Activated T-cell treated with anti-CD3 and anti-CD28 coated beads, Interleukin-2, amount 50 U/mL, for 4 hours (primary cell): ENCODE results near the gene NLRC5. TPM values are rescaled to one million over a fixed set of nuclear protein-coding genes. Genes with fewer than 3 reads are reported as not detected.
"Not testable (repeated sequence)": the region's sequence is repeated elsewhere in the genome, so short reads cannot be mapped to it uniquely, and the experiment has no call there.

Experiments
- ATAC-seq, 2 donors: fragments of 200-7000 bp; cut with Tn5 transposase; one replicate each; pipeline ENCODE4 v1.10.0; 2021
- DNase-seq: peaks from one replicate; pipeline ENCODE4 v3.0.0-alpha.2; 2020
- H3K27me3 Mint-ChIP-seq: one replicate; pipeline ENCODE4 v1.8.0; 2021; ENCODE audit warnings: low read depth, mixed read lengths
- H3K36me3 Mint-ChIP-seq: one replicate; pipeline ENCODE4 v1.8.0; 2022; ENCODE audit warnings: mixed read lengths; ENCODE audit not compliant: insufficient read depth
- H3K4me1 Mint-ChIP-seq: one replicate; pipeline ENCODE4 v1.8.0; 2021; ENCODE audit warnings: low read depth, mixed read lengths
- H3K4me3 Mint-ChIP-seq: one replicate; pipeline ENCODE4 v1.8.0; 2021; ENCODE audit warnings: mild to moderate bottlenecking, moderate library complexity, mixed read lengths
- H3K9me3 Mint-ChIP-seq: one replicate; pipeline ENCODE4 v1.8.0; 2021; ENCODE audit warnings: mixed read lengths
- total RNA-seq, 3 donors: library from RNA; stranded (reverse); gene quantifications; one replicate each; pipeline ENCODE4 v1.2.1, GENCODE V29; 2021

The NLRC5 gene
- total RNA-seq, 3 donors from 2014 or later, result 143 to 180 (median 158) TPM

DNA sequence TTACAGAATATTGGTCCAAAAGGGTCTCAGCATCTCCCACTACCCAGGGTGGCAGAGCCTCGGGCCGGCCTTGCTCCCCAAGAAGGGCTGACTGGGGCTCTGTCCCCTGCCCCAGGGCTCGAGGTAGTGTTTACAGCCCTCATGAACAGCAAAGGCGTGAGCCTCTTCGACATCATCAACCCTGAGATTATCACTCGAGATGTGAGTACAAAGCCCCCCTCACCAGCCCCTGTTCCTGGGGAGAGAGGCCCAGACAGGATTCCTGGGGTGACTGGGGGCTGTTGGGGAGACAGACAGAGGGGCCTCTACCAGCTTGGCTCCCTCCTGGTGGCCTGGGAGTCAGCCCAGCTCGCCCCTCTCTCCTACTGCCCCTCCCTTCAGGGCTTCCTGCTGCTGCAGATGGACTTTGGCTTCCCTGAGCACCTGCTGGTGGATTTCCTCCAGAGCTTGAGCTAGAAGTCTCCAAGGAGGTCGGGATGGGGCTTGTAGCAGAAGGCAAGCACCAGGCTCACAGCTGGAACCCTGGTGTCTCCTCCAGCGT lies 6.1 kb upstream of the NLRC5 start:
- H3K4me1 Mint-ChIP-seq, result peaks cover 74% of the 10 kb centered on the region
- H3K9me3 Mint-ChIP-seq, result no peaks in the 10 kb centered on the region
- H3K27me3 Mint-ChIP-seq, result no peaks in the 10 kb centered on the region
- DNase-seq (no peak), ATAC-seq (no peak)
- H3K36me3 Mint-ChIP-seq, result peaks cover 46% of the 10 kb centered on the region
- H3K4me3 Mint-ChIP-seq, result no peak overlapping the region

- peaks cover 46% of the 10 kb centered on the region for H3K36me3 Mint-ChIP-seq
- ATAC-seq (no peak), DNase-seq (no peak)
- H3K27me3 Mint-ChIP-seq, result no peaks in the 10 kb centered on the region
- H3K4me1 Mint-ChIP-seq, result peaks cover 75% of the 10 kb centered on the region
- no peak overlapping the region for H3K4me3 Mint-ChIP-seq
- H3K9me3 Mint-ChIP-seq, result no peaks in the 10 kb centered on the region
Measured at GRCh38 chr16:56984639-56985038, 4.7 kb upstream of the NLRC5 start.

DNA sequence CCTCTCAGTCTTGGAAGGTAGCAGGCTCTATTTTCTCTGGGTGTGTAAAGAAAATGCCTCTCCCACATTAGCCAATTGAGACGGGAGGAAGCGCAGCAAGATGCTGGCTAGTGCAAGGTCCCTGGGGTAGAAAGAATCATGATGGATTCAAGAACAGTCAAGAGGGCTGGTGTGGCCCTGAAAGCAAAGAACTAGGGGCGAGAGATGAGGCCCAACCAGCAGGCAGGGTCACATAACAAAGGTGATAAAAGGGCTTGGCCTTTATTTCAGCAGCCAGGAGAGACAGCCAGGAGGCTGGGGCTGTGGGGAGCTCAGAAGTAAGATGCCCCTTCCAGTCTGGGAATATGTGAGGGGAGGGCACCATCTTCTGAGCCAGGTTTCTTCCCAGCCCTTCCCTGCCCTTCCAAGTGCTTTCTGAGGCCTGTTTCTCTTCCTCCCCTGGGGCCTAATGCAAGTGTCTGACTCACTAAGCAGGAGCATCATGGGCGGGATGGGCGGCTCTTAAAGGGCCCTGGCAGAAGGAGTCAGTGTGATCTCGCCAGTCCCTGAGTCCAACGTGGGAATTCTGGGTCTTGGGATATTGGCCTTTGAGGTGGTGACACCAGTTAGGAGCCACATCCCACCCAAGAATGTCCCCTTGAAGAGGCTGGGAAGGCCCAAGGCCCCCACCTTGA lies 3.9 kb upstream of the NLRC5 start:
- no peak for DNase-seq
- Mint-ChIP-seq H3K27me3 (no peaks in the 10 kb centered on the region), H3K4me3 (peak overlapping the region; percentile 55), H3K4me1 (peaks cover 70% of the 10 kb centered on the region), H3K9me3 (no peaks in the 10 kb centered on the region), H3K36me3 (peaks cover 46% of the 10 kb centered on the region)
- ATAC-seq, result no peak

GRCh38 chr16:56985962-56986360 lies 3.4 kb upstream of the NLRC5 start:
- no peak for ATAC-seq
- no peaks in the 10 kb centered on the region for H3K27me3 Mint-ChIP-seq
- DNase-seq, result no peak
- H3K36me3 Mint-ChIP-seq, result peaks cover 48% of the 10 kb centered on the region
- H3K4me3 Mint-ChIP-seq, result peak overlapping the region; percentile 55
- peaks cover 69% of the 10 kb centered on the region for H3K4me1 Mint-ChIP-seq
- H3K9me3 Mint-ChIP-seq, result no peaks in the 10 kb centered on the region

DNA sequence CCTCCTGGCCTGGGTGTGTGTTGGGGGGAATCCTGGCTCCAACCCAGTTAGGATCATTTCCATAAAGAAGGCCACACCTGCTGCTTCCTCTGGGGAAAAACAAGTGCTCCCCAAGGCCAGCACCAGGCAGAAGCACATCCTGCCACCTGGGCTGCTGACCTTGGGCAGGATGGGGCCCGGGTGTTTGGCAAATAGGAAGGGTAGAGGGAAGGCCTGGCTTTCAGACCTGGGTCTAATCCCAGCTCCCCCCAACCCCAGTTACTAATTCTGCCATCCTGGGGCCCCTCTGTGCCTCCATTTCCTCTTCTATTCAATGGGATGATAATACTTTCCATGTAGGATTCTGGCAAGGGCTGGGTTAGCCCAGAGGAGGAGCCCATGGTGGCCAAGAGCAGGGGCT lies 3.0 kb upstream of the NLRC5 start:
- no peak for DNase-seq
- H3K27me3 Mint-ChIP-seq, result no peaks in the 10 kb centered on the region
- no peaks in the 10 kb centered on the region for H3K9me3 Mint-ChIP-seq
- ATAC-seq, result no peak
- peaks cover 66% of the 10 kb centered on the region for H3K4me1 Mint-ChIP-seq
- H3K36me3 Mint-ChIP-seq, result peaks cover 47% of the 10 kb centered on the region
- peak overlapping the region; percentile 99 for H3K4me3 Mint-ChIP-seq

DNA sequence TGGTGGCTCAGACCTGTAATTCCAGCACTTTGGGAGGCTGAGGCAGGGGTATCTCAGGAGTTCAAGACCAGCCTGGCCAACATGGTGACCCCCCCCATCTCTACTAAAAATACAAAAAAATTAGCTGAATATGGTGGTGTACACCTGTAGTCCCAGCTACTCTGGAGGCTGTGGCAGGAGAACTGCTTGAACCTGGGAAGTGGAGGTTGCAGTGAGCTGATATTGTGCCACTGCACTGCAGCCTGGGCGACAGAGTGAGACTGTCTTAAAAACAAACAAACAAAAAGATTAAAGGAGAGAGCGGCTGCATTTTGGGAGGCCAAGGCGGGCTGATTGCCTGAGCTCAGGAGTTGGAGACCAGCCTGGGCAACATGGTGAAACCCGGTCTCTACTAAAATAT lies 2.4 kb upstream of the NLRC5 start:
- H3K4me1 Mint-ChIP-seq, result peaks cover 65% of the 10 kb centered on the region
- not testable (repeated sequence) for ATAC-seq, H3K9me3 Mint-ChIP-seq, H3K27me3 Mint-ChIP-seq, DNase-seq
- peak overlapping the region; percentile 99 for H3K4me3 Mint-ChIP-seq
- H3K36me3 Mint-ChIP-seq, result peaks cover 45% of the 10 kb centered on the region

- peak overlapping the region; percentile 99 for H3K4me3 Mint-ChIP-seq
- no peak for DNase-seq
- no peaks in the 10 kb centered on the region for H3K27me3 Mint-ChIP-seq
- peaks cover 61% of the 10 kb centered on the region for H3K4me1 Mint-ChIP-seq
- H3K36me3 Mint-ChIP-seq, result peaks cover 41% of the 10 kb centered on the region
- H3K9me3 Mint-ChIP-seq, result no peaks in the 10 kb centered on the region
- ATAC-seq, result no peak
Measured at GRCh38 chr16:56987692-56988091, 1.7 kb upstream of the NLRC5 start.

DNA sequence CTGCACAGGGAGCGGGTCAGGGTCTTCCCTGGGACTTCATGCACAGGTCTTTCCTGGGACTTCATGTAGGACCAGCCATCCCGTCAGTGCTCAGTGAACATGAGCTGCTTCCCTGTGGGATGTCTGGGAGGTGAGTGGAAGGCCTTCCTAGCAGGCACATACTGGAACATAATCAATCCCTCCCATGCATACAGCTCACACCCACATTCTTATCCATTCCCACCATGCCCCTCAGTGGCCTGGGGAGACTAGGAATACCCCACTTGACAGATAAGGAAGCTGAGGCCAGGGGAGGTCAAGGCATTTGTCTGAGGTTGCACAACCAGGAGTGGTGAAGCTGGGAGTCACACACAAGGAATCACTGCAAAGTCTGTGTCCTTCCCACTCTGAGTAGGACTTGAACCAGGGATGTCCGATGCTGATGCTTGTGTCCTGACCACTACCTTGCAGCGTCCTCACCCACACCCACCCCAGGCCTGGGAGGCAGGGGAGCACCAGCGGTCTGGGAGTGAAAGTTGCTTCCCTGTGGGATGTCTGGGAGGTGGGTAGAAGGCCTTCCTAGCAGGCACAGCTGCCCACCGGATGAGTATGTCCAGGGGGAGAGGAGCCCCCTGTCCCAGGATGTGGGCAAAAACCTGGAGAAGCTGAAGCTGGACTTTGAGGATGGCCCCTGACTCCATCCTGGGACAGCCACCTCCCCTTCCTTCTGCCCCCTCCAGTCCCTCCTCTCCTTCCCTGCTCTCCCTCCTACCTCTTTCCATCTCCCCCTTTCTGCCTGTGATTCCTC lies 1.0 kb upstream of the NLRC5 start:
- Mint-ChIP-seq H3K4me1 (peaks cover 62% of the 10 kb centered on the region), H3K36me3 (peaks cover 42% of the 10 kb centered on the region), H3K9me3 (no peaks in the 10 kb centered on the region), H3K27me3 (no peaks in the 10 kb centered on the region), H3K4me3 (peak overlapping the region; percentile 99)
- DNase-seq, result no peak
- ATAC-seq, result no peak

GRCh38 chr16:56989988-56990387 lies 631 bp downstream of the NLRC5 start:
- Mint-ChIP-seq H3K9me3 (no peaks in the 10 kb centered on the region), H3K4me1 (peaks cover 67% of the 10 kb centered on the region), H3K4me3 (peak overlapping the region; percentile 99), H3K36me3 (peaks cover 37% of the 10 kb centered on the region), H3K27me3 (no peaks in the 10 kb centered on the region)
- no peak for ATAC-seq
- DNase-seq, result no peak

DNA sequence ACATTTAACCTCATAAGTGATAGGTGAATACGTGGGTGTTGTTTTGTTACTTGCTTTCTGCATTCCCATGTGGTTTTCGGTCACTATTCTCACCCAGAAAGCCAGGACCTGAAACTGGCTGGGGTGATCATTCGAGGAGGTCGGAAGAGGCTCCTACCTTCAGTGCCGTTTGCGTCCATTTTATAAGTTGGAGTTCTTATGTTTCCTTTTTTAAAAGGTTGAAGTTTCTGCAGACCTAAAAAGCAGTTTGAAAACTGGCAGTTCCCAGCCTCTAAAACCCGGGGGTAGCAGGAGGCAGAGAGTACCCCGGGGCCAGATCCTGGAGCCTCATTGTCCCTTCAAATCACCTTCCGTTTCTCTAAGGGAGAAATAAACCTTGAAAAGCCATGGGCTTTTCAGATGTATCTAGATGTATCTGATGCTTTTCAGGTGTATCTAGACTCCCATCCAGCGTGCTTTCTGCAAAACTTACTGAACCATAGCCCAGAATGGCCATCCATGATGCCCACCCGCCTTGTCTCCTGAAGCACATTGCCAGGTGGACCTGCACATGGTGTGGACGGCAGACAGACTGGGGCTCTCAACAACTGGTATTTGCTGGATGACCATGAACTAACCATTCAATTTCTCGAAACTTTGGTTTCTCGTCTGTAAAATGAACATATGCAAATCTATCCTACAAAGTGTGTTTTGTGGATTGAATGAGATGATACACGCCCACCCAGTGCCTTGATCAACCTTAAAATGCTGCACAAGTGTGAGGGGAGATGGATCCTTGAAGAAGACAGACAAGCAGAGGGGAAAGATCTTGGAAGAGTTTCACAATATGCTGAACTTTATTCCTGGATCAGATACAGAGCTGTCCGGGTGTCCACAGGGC lies 1.3 kb downstream of the NLRC5 start:
- ATAC-seq, result peak; percentile 10 to 14
- DNase-seq, result no peak
- Mint-ChIP-seq H3K9me3 (no peaks in the 10 kb centered on the region), H3K4me3 (peak overlapping the region; percentile 99), H3K27me3 (no peaks in the 10 kb centered on the region), H3K36me3 (peaks cover 30% of the 10 kb centered on the region), H3K4me1 (peaks cover 64% of the 10 kb centered on the region)

DNA sequence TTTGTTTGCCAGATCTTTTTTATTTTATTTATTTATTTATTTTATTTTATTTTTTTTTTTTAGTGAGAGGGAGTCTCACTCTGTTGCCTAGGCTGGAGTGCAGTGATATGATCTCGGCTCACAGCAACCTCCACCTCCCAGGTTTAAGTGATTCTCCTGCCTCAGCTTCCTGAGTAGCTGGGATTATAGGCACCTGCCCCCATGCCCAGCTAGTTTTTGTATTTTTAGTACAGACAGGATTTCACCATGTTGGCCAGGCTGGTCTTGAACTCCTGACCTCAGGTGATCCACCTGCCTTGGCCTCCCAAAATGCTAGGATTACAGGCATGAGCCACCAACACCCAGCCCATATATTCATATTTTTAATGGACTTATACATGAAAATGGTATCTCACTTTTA lies 3.1 kb downstream of the NLRC5 start:
- not testable (repeated sequence) for H3K27me3 Mint-ChIP-seq, ATAC-seq, H3K9me3 Mint-ChIP-seq, DNase-seq
- peaks cover 63% of the 10 kb centered on the region for H3K4me1 Mint-ChIP-seq
- H3K4me3 Mint-ChIP-seq, result peak overlapping the region; percentile 99
- H3K36me3 Mint-ChIP-seq, result peaks cover 26% of the 10 kb centered on the region

- DNase-seq (no peak), ATAC-seq (no peak)
- Mint-ChIP-seq H3K4me3 (peak overlapping the region; percentile 59), H3K4me1 (peaks cover 63% of the 10 kb centered on the region), H3K27me3 (no peaks in the 10 kb centered on the region), H3K9me3 (no peaks in the 10 kb centered on the region), H3K36me3 (peaks cover 19% of the 10 kb centered on the region)
Measured at GRCh38 chr16:56993204-56993603, 3.8 kb downstream of the NLRC5 start.

DNA sequence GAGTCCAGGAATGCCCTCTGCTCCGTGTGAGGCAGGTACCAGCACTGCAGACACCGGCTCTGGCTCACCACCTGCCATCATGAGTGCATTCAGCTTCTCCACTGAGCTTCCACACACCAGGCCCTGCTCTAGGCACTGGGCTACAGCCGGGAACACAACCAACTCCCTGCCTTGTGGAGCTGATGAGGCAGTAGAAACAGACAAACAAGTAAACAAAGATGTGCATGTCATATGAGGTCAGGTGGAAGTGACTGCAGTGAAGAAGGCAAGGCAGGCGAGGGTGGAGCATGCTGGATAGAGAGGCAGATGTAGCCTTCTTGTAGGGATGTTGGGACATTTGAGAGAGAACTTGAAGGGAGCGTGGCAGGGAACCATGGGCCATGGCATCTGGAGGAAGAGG lies 5.0 kb downstream of the NLRC5 start:
- H3K4me1 Mint-ChIP-seq, result peaks cover 73% of the 10 kb centered on the region
- DNase-seq (no peak), ATAC-seq (no peak)
- H3K9me3 Mint-ChIP-seq, result no peaks in the 10 kb centered on the region
- H3K27me3 Mint-ChIP-seq, result no peaks in the 10 kb centered on the region
- peaks cover 18% of the 10 kb centered on the region for H3K36me3 Mint-ChIP-seq
- H3K4me3 Mint-ChIP-seq, result peak overlapping the region; percentile 59

DNA sequence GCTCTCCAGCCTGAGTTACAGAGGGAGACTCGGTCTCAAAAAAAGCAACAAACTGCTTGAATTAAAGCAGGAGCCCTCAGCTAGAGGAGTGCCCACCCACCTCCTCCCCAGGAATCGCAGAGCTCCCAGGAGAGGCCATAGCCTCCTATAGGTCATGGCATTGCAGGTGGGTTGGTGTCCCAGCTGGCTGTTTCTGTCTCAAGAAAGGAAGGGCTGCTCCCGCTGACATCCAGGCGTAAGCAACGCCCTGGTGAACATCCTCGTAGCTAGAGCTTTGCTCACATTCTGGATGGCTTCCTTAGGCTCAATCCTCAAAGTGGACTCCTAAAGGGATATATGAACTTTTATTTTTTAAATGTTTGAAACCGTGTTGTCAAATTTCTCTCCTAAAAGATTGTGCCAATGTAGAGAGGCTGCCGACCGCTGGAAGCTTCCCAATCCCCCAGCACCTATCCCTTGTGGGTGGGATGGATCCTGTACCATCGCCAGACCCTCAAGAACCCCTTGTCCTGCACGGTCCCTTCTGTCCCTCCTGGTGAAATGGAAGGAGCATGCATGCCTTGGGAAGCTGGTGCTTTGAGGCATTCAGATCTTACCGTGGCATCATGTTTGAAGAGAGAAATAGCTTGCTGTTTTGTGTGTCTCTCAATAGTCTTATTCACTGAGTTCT lies 5.9 kb downstream of the NLRC5 start:
- Mint-ChIP-seq H3K27me3 (no peaks in the 10 kb centered on the region), H3K4me3 (peak overlapping the region; percentile 59), H3K9me3 (no peaks in the 10 kb centered on the region), H3K36me3 (peaks cover 18% of the 10 kb centered on the region), H3K4me1 (peaks cover 82% of the 10 kb centered on the region)
- no peak for ATAC-seq
- no peak for DNase-seq
